Measurements from ENCODE around the gene HOXD3. TPM values are rescaled to one million over a fixed set of nuclear protein-coding genes. Genes with fewer than 3 reads are reported as not detected.

Gene HOXD3
- total and polyA plus RNA-seq, 8 donors = 0.15 to 1.0 (median 0.40) TPM; not detected in 1

DNA sequence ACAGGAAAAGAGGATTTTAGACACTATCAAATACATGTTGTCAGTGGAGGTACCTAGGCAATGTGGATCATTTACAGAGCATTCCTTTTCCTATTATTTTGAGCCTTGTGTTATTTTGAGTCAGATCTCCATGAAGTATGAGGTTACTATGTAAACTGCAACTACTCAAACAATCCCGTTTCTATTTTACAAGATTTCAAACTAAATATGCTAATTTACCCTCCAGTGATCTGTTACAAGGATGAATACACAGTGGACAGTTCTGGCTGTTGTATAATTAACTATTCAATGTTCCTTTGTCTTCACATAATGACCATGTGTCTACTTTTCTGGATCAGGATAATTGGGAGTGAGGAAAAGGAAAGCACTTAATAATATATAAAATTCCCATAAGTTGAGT is 35.9 kb downstream of the HOXD3 start:
- ATAC-seq = no peak
- H3K4me3 ChIP-seq = no peak overlapping the region

DNA sequence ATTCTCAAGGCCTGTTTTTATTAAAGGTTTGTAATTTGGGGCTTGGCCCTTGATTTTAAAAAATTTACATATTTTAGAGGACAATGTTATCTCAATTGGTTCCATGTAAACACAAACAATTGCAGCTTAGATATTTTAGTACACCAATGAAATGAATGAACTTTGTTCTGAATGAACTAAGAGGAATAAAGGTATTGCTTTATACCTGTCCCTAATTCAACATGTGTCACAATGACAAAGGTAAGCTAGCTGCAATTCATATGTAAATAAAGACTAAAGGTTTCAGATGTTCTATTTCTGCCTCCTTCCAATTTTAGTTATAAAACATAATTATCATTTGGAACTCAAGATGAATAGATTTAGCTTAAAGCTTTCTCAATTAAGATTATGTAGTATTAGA is 42.8 kb downstream of the HOXD3 start:
- H3K9me3 ChIP-seq = no peaks in the 10 kb centered on the region
- H3K36me3 ChIP-seq = no peaks in the 10 kb centered on the region
- no peak overlapping the region for H3K27ac ChIP-seq
- TF ChIP-seq, protein P1, sequence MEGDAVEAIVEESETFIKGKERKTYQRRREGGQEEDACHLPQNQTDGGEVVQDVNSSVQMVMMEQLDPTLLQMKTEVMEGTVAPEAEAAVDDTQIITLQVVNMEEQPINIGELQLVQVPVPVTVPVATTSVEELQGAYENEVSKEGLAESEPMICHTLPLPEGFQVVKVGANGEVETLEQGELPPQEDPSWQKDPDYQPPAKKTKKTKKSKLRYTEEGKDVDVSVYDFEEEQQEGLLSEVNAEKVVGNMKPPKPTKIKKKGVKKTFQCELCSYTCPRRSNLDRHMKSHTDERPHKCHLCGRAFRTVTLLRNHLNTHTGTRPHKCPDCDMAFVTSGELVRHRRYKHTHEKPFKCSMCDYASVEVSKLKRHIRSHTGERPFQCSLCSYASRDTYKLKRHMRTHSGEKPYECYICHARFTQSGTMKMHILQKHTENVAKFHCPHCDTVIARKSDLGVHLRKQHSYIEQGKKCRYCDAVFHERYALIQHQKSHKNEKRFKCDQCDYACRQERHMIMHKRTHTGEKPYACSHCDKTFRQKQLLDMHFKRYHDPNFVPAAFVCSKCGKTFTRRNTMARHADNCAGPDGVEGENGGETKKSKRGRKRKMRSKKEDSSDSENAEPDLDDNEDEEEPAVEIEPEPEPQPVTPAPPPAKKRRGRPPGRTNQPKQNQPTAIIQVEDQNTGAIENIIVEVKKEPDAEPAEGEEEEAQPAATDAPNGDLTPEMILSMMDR (IDR thresholded peaks at IDR 0.05) = no peak
- no peak for DNase-seq
- H3K27me3 ChIP-seq = peaks cover 4 to 76% of the 10 kb centered on the region in 2 donors
- H3K4me3 ChIP-seq = no peak overlapping the region
- intact Hi-C loops (cut with DNase I) = no loop called here
- H3K4me1 ChIP-seq = no peaks in the 10 kb centered on the region
- ATAC-seq = no peak

More for the DNA sequence above, 35.9 kb downstream of the HOXD3 start:
- TF ChIP-seq, protein P1 (IDR thresholded peaks at IDR 0.05) = no peak
- Histone ChIP-seq H3K36me3 (no peaks in the 10 kb centered on the region), H3K9me3 (no peaks in the 10 kb centered on the region), H3K27ac (no peak overlapping the region), H3K4me1 (peaks cover 3 to 17% of the 10 kb centered on the region in 2 donors), H3K27me3 (peaks cover 48 to 99% of the 10 kb centered on the region in 2 donors)
- intact Hi-C loops (cut with DNase I) = no loop called here
- no peak for DNase-seq

DNA sequence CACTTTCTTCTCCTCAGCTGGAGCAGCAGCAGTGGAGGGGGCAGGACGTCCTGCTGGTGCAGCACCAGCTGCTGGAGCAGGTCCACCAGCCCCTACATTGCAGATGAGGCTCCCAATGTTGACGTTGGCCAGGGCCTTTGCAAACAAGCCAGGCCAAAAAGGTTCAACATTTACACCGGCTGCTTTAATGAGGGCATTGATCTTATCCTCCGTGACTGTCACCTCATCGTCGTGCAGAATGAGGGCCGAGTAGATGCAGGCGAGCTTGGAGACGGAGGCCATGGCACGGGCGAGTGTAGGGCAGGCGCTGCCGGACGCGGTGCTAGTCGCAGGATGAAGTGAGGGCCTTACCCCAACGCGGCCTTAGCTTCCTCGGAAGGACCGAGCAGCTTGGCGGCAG is 43.9 kb downstream of the HOXD3 start:
- TF ChIP-seq, protein P1 (IDR thresholded peaks at IDR 0.05) = no peak
- intact Hi-C loops (cut with DNase I) = no loop called here
- Histone ChIP-seq H3K27me3 (peaks cover 4 to 66% of the 10 kb centered on the region in 2 donors), H3K4me1 (no peaks in the 10 kb centered on the region), H3K4me3 (no peak overlapping the region), H3K27ac (no peak overlapping the region), H3K36me3 (no peaks in the 10 kb centered on the region), H3K9me3 (no peaks in the 10 kb centered on the region)
- DNase-seq = no peak
- no peak for ATAC-seq

DNA sequence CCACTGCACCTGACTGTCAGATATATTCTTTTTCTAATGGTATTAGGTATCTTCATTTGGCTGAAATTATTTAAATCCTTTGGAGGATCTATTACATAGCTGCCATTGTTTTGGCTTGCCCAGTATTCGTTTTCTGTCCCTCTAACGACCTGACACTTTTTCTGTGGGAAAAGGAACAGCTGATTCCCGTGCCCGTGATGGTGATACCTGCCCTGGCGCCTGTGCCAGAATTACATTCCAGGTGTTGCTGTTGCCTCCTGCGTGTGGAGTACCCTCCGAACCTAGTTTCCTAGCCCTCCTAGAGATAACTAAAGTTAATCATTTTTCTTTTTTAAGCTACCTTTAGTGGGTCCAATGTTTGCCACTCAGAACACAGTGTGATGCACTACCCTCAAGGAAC is 45.4 kb downstream of the HOXD3 start:
- no peaks in the 10 kb centered on the region for H3K9me3 ChIP-seq
- no peaks in the 10 kb centered on the region for H3K36me3 ChIP-seq
- DNase-seq = no peak
- H3K27me3 ChIP-seq = peaks cover 4 to 51% of the 10 kb centered on the region in 2 donors
- intact Hi-C loops (cut with DNase I) = no loop called here
- no peak for ATAC-seq
- no peak overlapping the region for H3K4me3 ChIP-seq
- H3K27ac ChIP-seq = no peak overlapping the region
- H3K4me1 ChIP-seq = no peaks in the 10 kb centered on the region
- TF ChIP-seq, protein P1 (IDR thresholded peaks at IDR 0.05) = no peak

DNA sequence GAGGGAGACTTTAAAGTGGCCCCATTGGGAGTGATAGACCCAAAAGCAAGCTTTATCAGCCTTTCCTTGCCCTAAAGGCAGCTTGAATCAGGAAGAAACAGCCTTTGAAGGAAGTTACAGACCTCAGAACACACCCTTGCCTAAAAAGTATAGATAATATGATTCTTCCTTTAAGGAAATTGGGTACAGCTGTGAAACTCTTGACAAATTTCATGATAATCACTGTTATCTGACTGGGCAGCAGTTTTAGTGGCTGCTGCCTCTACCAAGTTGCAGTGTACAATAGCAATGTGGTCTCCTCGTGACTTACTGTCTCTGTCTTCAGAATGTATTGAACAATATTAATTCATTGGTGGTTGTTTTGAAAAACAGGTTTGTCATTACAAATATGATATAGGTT is 48.0 kb downstream of the HOXD3 start:
- Histone ChIP-seq H3K9me3 (no peaks in the 10 kb centered on the region), H3K36me3 (no peaks in the 10 kb centered on the region), H3K27me3 (peaks cover 4 to 35% of the 10 kb centered on the region in 2 donors), H3K4me3 (no peak overlapping the region), H3K27ac (no peak overlapping the region), H3K4me1 (no peaks in the 10 kb centered on the region)
- TF ChIP-seq, protein P1 (IDR thresholded peaks at IDR 0.05) = no peak
- DNase-seq (no peak), ATAC-seq (no peak)
- intact Hi-C loops (cut with DNase I) = no loop called here

Measured in left lung (tissue), 10 donors.